Heart right ventricle (tissue), 16 donors: ENCODE data around the gene LRRC14B. TPM values are rescaled to one million over a fixed set of nuclear protein-coding genes. Genes with fewer than 3 reads are reported as not detected.

ENCODE experiments used
- ATAC-seq, 8 donors: fragments of 200-7000 bp; cut with Tn5 transposase; one replicate each; pipeline ENCODE4 v1.9.1; 2020; ENCODE audit warnings: mild to moderate bottlenecking in 8 of 8, moderate library complexity in 8 of 8, moderate number of reproducible peaks in 1 of 8
- DNase-seq, 2 donors: peaks; one replicate each; pipeline ENCODE4 v3.0.0-alpha.2; 2020
- H3K27ac ChIP-seq, 10 donors: fragments of 200-600 bp; sonication (generic) in 2 of 10; one replicate each; pipeline versions ENCODE4 v1.5.0 to v1.8.0; 2020 to 2022; ENCODE audit warnings: mild to moderate bottlenecking in 3 of 10
- H3K27me3 ChIP-seq, 7 donors: fragments of 200-600 bp; one replicate each; pipeline ENCODE4 v1.8.0; 2021 to 2022; ENCODE audit warnings: mild to moderate bottlenecking in 2 of 7
- H3K36me3 ChIP-seq, 9 donors: fragments of 200-600 bp; sonication (generic) in 1 of 9; one replicate each; pipeline versions ENCODE4 v1.5.0 to v1.8.0; 2020 to 2022; ENCODE audit warnings: mild to moderate bottlenecking in 2 of 9
- H3K4me1 ChIP-seq, 9 donors: fragments of 200-600 bp; sonication (generic) in 1 of 9; one replicate each; pipeline versions ENCODE4 v1.5.0 to v1.8.0; 2020 to 2022; ENCODE audit warnings: mild to moderate bottlenecking in 4 of 9
- H3K4me3 ChIP-seq, 10 donors: fragments of 200-600 bp; sonication (generic) in 2 of 10; one replicate each; pipeline versions ENCODE4 v1.5.0 to v1.8.0; 2020 to 2022; ENCODE audit warnings: mild to moderate bottlenecking in 7 of 10, moderate library complexity in 2 of 10
- H3K9me3 ChIP-seq, 11 donors: fragments of 200-600 bp in 10 of 11; sonication (generic) in 2 of 11; one replicate each; pipeline versions ENCODE4 v1.5.0 to v1.8.0; 2013 to 2022; ENCODE audit warnings: mild to moderate bottlenecking in 2 of 11, control low read depth in 1 of 11, moderate library complexity in 1 of 11
- CTCF ChIP-seq, 9 donors: fragments of 200-600 bp; sonication (generic) in 2 of 9; IDR thresholded peaks; one replicate each; pipeline versions ENCODE4 v1.5.0 to v1.8.0; 2021 to 2022; ENCODE audit warnings: antibody characterized with exemption in 9 of 9, mild to moderate bottlenecking in 5 of 9, moderate library complexity in 1 of 9
- WGBS, 2 donors: extraction: QIAGEN DNeasy Blood & Tissue Kit; methylation state at CpG; one replicate each; pipeline ENCODE4 v1.1.7; 2013; ENCODE audit warnings: inconsistent platforms in 1 of 2; 5-methylcytosine and 5-hydroxymethylcytosine counted together
- intact Hi-C, 10 donors: fragments of 100-400 bp; cut with DNase I; formaldehyde crosslinking; loops; one replicate each; pipeline versions ENCODE4 v1.11.1 to v1.14.2; 2022
- polyA plus RNA-seq, 2 donors: library from polyadenylated mRNA; stranded (reverse); fragments of 200-250 nt; gene quantifications; one replicate each; pipeline ENCODE4 v1.2.3, GENCODE V29; 2013
- total RNA-seq, 10 donors: library from RNA; stranded (reverse); fragmentation: NEBNext Ultra II Directional in 3 of 10; extraction: Animal tissue kit (Norgen Biotek cat#: 25700) in 3 of 10; gene quantifications; one replicate each; pipeline versions ENCODE4 v1.2.1 to v1.2.4, GENCODE V29; 2021 to 2023
- donor health status: Arrhythmogenic right ventricular cardiomyopathy.
- donor health status: ischemic (EF 13 %, LVEDD 7.1; RV severe dilation, severe dysfunction).
- donor health status: healthy with polysubstance abuse.
- donor health status: DM: no; HTN: yes; CAD: no.
- donor health status: DM: no; HTN: no; CAD: no.
- donor health status: ischemic (EF 25% LVEDD 6.9; RV normal size, moderate dysfunction).
- donor health status: ischemic (EF 25% LVEDD 5.7; RV mildly dilated, moderate dysfunction).
- donor health status: healthy.
- donor health status: DM: yes; HTN: yes; CAD: no.
- donor health status: Ischemic cardiomyopathy.
- donor health status: ischemic (EF 35%, LVEDD 5.7; RV mildly dilated, moderate dysfunction).
- donor health status: nonischemic (EF 11% LVEDD 7.7; RV severe dilation, severe dysfunction).
- donor health status: DM: yes; HTN: yes; CAD: no.
- donor health status: PGD.
- donor health status: ischemic (EF 29% LVEDD 5.4; RV normal size, mild dysfunction).
- donor health status: nonischemic (EF 23%, LVEDD 6.1; RV moderate dilation, normal function).

LRRC14B gene
- total and polyA plus RNA-seq, 12 donors: 2.6 to 96.6 (median 49.9) TPM

- 29 to 43% methylated on average over 16 of the region's 16 CpGs for WGBS, 2 donors
- DNase-seq: no peak
Observed at GRCh38 chr5:190366-191035, 794 bp upstream of the LRRC14B start.

GRCh38 chr5:191949-192690 lies 825 bp downstream of the LRRC14B start:
- peaks cover 6 to 71% (median 27%) of the 10 kb centered on the region in 9 donors for H3K4me1 ChIP-seq
- no peaks in the 10 kb centered on the region for H3K9me3 ChIP-seq
- H3K4me3 ChIP-seq: peak overlapping the region; percentile 22 to 49 (median 42)
- H3K36me3 ChIP-seq: peaks cover 0 to 4% (median 0%) of the 10 kb centered on the region in 9 donors
- no peak for DNase-seq
- peak overlapping the region in 9 of 10 donors; percentile 84 to 97 (median 92) for H3K27ac ChIP-seq
- intact Hi-C loops: no loop called here
- ATAC-seq: no peak
- WGBS, 2 donors: 56 to 73% methylated on average over 46 of the region's 46 CpGs
- no peak for TF ChIP-seq CTCF (IDR thresholded peaks at IDR 0.05)
- peaks cover 0 to 27% (median 7%) of the 10 kb centered on the region in 7 donors for H3K27me3 ChIP-seq

More at GRCh38 chr5:190366-191035, 794 bp upstream of the LRRC14B start:
- H3K9me3 ChIP-seq: no peaks in the 10 kb centered on the region
- H3K4me3 ChIP-seq: peak overlapping the region in 5 of 10 donors; percentile 38 to 49 (median 48)
- H3K27ac ChIP-seq: peak overlapping the region; percentile 58 to 97 (median 91)
- peaks cover 0 to 4% (median 0%) of the 10 kb centered on the region in 9 donors for H3K36me3 ChIP-seq
- peaks cover 0 to 27% (median 7%) of the 10 kb centered on the region in 7 donors for H3K27me3 ChIP-seq
- intact Hi-C loops: no loop called here
- TF ChIP-seq CTCF (IDR thresholded peaks at IDR 0.05): no peak
- ATAC-seq: peak in 3 of 8 donors; percentile 11 to 29 (median 12)
- peaks cover 6 to 56% (median 27%) of the 10 kb centered on the region in 9 donors for H3K4me1 ChIP-seq

- H3K27ac ChIP-seq: peak overlapping the region in 8 of 10 donors; percentile 84 to 97 (median 94)
- intact Hi-C loops: no loop called here
Observed at GRCh38 chr5:192691-192969, 1.3 kb downstream of the LRRC14B start.

More at GRCh38 chr5:192691-192969, 1.3 kb downstream of the LRRC14B start:
- H3K36me3 ChIP-seq: peaks cover 0 to 4% (median 0%) of the 10 kb centered on the region in 9 donors
- H3K4me1 ChIP-seq: peaks cover 6 to 76% (median 27%) of the 10 kb centered on the region in 9 donors
- DNase-seq: no peak
- no peaks in the 10 kb centered on the region for H3K9me3 ChIP-seq
- peak overlapping the region; percentile 14 to 49 (median 42) for H3K4me3 ChIP-seq
- 32 to 61% methylated on average over 9 of the region's 9 CpGs for WGBS, 2 donors
- no peak for TF ChIP-seq CTCF (IDR thresholded peaks at IDR 0.05)
- no peak for ATAC-seq
- H3K27me3 ChIP-seq: peaks cover 0 to 25% (median 7%) of the 10 kb centered on the region in 7 donors
